Measurements from ENCODE around the gene DHDDS.

DNA sequence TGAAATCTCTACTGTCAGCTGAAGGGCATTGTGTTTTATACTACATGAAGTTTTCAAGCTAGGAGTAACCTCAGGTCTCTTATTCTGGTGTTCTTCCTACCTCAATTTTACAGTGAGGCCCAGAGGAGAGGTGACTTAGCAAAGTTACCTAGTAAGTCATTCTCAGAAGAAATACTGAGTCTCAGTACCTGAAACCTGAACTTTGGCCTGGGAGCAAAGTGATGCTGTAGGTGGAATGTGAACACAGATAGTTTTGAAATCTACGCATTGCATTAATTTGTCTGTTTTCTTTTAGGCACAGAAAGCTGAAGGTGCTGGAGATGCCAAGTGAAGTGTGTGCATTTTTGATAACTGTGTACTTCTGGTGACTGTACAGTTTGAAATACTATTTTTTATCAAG, 42.7 kb downstream of the DHDDS start:
- TF ChIP-seq, protein P1, sequence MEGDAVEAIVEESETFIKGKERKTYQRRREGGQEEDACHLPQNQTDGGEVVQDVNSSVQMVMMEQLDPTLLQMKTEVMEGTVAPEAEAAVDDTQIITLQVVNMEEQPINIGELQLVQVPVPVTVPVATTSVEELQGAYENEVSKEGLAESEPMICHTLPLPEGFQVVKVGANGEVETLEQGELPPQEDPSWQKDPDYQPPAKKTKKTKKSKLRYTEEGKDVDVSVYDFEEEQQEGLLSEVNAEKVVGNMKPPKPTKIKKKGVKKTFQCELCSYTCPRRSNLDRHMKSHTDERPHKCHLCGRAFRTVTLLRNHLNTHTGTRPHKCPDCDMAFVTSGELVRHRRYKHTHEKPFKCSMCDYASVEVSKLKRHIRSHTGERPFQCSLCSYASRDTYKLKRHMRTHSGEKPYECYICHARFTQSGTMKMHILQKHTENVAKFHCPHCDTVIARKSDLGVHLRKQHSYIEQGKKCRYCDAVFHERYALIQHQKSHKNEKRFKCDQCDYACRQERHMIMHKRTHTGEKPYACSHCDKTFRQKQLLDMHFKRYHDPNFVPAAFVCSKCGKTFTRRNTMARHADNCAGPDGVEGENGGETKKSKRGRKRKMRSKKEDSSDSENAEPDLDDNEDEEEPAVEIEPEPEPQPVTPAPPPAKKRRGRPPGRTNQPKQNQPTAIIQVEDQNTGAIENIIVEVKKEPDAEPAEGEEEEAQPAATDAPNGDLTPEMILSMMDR (IDR thresholded peaks at IDR 0.05; ENCODE audit: poor library complexity, severe bottlenecking) = no peak
- TF ChIP-seq, protein P2, sequence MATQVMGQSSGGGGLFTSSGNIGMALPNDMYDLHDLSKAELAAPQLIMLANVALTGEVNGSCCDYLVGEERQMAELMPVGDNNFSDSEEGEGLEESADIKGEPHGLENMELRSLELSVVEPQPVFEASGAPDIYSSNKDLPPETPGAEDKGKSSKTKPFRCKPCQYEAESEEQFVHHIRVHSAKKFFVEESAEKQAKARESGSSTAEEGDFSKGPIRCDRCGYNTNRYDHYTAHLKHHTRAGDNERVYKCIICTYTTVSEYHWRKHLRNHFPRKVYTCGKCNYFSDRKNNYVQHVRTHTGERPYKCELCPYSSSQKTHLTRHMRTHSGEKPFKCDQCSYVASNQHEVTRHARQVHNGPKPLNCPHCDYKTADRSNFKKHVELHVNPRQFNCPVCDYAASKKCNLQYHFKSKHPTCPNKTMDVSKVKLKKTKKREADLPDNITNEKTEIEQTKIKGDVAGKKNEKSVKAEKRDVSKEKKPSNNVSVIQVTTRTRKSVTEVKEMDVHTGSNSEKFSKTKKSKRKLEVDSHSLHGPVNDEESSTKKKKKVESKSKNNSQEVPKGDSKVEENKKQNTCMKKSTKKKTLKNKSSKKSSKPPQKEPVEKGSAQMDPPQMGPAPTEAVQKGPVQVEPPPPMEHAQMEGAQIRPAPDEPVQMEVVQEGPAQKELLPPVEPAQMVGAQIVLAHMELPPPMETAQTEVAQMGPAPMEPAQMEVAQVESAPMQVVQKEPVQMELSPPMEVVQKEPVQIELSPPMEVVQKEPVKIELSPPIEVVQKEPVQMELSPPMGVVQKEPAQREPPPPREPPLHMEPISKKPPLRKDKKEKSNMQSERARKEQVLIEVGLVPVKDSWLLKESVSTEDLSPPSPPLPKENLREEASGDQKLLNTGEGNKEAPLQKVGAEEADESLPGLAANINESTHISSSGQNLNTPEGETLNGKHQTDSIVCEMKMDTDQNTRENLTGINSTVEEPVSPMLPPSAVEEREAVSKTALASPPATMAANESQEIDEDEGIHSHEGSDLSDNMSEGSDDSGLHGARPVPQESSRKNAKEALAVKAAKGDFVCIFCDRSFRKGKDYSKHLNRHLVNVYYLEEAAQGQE (IDR thresholded peaks at IDR 0.05; ENCODE audit: borderline replicate concordance) = no peak
- TF ChIP-seq EZH2 (IDR thresholded peaks at IDR 0.05; ENCODE audit: borderline replicate concordance, insufficient read depth, low read length, poor library complexity, severe bottlenecking) = no peak
- no peak for TF ChIP-seq EP300 (conservative IDR thresholded peaks at IDR 0.05; ENCODE audit: poor library complexity, severe bottlenecking)
- TF ChIP-seq RAD21 (conservative IDR thresholded peaks at IDR 0.05) = no peak
- no peak for TF ChIP-seq SMC3 (conservative IDR thresholded peaks at IDR 0.05; ENCODE audit: poor library complexity)
- no peak for TF ChIP-seq MXI1 (conservative IDR thresholded peaks at IDR 0.05; ENCODE audit: poor library complexity, severe bottlenecking)
- no peak for TF ChIP-seq POLR2AphosphoS5 (IDR thresholded peaks at IDR 0.05)
